Nucleus accumbens (tissue), 56 donors: ENCODE measurements around the gene PAK5.

ENCODE experiments used
- DNase-seq, 56 donors: peaks; one replicate each; lab custom pipeline; 2025; lab: John Stamatoyannopoulos, UW

Gene PAK5

GRCh38 chr20:9506964-9507369, 331.9 kb downstream of the PAK5 start:
- DNase-seq: peak in 3 of 56 donors; percentile 26 to 42 (median 32)

DNA sequence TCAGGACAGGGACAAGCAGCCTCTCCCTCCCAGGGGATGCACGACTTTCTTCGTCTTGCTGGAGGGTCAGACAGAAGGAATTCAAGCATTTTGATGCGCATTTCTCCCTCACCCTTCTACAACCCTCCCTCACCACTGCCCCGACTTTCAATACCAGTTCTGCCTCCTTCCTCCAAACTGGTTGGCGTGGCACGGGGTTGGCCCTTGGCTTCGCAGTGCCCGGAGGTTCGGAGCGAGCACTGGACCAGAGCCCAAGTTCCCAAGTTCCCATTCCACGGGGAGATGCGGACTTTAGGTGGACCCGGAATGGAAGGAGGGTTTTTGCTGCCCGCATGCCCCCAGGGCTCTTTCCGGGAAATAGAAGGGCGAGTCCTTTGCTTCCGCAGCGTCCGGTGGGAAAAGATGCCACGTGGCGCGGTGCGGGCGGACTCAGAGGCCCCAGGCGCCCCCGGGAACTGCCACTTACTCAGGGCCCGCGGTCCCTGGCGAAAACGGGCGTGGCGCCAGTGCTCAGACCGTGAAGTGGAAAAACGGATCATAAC, 332.5 kb downstream of the PAK5 start:
- DNase-seq: peak in 2 of 56 donors; percentile 8 to 42

- DNase-seq: peak in 1 of 56 donors; percentile 26
These were observed 335.2 kb downstream of the PAK5 start for GRCh38 chr20:9503526-9504245.

DNA sequence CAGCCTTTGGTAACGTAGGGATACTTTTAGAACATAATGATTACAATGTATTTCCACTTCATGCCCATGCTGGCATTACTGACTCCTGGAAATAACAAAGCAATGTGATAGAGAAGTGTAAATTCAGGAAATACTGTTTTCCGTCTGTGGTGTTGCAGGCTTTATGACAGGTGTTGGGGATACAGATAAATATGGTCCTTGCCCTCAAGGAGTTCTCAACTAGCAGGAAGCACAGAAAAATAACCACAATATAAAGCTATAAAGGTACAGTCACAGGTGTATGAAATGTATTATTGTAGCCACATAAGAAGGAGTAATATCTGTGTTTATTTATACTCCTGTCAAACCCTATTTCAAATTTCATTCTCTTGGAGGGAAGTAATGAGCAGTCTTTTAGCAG, 337.4 kb downstream of the PAK5 start:
- no peak for DNase-seq

GRCh38 chr20:9500121-9500520, 338.8 kb downstream of the PAK5 start:
- DNase-seq: peak in 1 of 56 donors; percentile 17

DNA sequence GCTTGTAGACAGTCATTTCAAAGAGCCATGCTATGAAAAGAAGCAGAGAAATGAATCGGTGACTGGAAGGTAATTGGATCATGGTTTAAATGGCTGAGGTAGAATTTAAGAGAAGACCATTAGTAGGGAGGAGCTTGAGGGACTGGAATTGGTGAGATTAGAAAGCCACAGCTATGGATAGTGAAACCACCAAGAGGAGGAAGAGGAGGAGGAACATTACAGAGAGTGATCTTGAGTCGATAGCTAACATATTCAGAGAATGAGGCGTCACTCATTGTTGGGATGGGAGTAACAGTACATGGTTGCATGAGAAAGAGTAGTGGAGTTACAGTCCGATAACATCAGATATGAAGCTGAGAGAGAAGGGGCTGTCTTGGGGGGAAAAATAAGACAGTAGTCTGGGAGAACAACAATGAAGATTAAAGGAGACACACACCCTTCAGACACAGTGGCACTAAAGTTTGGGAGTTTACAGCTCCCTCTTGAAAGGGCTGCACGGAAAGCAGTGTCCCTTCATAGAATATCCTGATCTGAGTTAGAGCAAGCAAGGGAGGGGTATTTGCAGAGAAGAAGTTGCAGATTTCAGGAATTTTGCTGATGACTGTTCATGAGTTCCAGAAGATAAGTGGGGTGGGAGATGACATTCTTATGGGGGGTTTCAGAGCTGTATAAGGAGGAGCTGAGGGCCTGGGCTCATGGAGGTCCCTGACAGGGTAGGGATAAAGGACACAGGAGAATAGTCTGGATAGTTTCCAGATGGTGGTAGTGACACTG, 339.6 kb downstream of the PAK5 start:
- DNase-seq: no peak

GRCh38 chr20:9498322-9498721, 340.6 kb downstream of the PAK5 start:
- DNase-seq: no peak

- DNase-seq: no peak
These were observed 342.7 kb downstream of the PAK5 start for GRCh38 chr20:9496155-9496554.

- no peak for DNase-seq
These were observed 343.2 kb downstream of the PAK5 start for GRCh38 chr20:9495701-9496100.

DNA sequence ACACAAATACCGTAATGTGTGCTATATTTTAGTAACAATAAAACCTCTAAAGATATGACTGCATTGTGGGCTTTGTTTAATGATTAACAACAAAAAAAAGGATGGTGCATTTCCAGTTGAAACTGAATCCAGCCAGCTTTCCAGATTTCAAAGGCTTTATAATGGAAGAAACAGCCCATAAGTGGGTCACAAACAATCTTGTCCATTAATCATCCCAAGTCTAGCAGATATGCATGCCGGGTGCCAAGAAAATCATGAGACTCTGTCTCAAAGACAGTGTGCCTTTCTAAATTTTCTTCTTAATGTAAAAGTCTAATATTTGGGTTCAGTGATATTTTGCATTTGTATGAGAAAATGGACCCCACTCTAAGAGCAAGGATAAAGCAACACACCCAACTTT, 345.1 kb downstream of the PAK5 start:
- no peak for DNase-seq

DNA sequence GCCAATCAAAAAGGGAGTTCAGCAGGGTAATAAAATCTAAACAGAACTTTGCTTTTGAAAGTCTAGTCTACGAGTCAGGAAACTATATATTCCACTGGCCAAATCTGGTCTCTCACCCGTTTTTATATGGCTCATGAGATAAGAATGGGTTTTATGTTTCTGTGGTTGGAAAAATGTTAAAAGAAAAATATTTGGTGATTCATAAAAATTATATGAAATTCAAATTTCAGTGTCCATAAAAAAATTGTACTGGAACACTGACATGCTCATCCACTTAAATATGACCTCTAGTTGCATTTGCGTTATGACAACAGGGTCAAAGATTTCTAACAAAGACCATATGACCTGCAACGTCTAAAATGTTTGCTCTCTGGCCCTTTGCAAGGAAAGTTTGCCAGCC, 346.8 kb downstream of the PAK5 start:
- DNase-seq: no peak

DNA sequence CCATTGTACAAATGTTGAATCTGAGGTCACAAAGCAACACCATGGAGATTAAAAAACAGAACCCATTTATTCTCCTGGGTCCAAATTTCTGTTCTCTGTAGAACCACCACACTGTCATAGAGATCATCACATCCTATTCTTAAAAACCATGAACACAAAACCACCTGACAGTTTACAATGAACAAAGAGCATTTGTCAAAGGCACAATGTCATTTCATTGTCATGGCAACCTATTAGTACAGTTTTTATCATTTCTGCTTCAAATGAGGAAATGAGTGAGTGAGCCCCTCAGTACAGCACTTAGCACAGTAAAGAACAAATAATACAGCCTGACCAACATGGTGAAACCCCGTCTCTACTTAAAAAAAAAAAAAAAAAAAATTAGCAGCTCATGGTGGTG, 347.6 kb downstream of the PAK5 start:
- DNase-seq: no peak

GRCh38 chr20:9490631-9491030, 348.2 kb downstream of the PAK5 start:
- no peak for DNase-seq

DNA sequence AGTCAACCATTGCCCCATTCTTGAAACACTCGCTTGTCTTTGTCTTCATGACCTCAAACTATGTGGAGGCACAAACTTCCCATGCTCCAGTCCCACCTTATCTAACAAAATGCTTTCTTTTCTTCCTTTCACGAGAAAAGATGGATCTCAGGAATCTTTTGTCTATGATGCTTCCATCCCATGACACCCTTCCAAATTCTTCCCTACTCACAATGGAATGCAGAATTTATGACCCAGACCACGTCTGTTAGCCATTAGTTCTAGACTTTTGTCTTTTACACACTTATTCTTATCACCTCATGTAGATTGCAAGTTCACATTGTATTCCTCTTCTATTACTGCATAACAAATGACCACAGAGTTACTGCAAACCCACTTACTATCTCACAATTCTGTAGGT, 348.7 kb downstream of the PAK5 start:
- no peak for DNase-seq

GRCh38 chr20:9488063-9488462, 350.8 kb downstream of the PAK5 start:
- peak in 12 of 56 donors; percentile 3 to 62 (median 32) for DNase-seq
